Neuron (in vitro differentiated cells): ENCODE measurements around the gene HS3ST3B1.

ENCODE experiments used
- H2AFZ ChIP-seq: one replicate; pipeline ENCODE4 v1.6.1; 2013; ENCODE audit warnings: low read depth, mild to moderate bottlenecking, inconsistent platforms, low read length, moderate library complexity
- H3K27me3 ChIP-seq: one replicate; pipeline ENCODE4 v1.6.1; 2013; ENCODE audit warnings: low read length; ENCODE audit not compliant: insufficient read depth
- H3K36me3 ChIP-seq: one replicate; pipeline ENCODE4 v1.6.1; 2013; ENCODE audit warnings: low read length; ENCODE audit not compliant: insufficient read depth
- H3K4me1 ChIP-seq: one replicate; pipeline ENCODE4 v1.6.1; 2013; ENCODE audit warnings: low read length; ENCODE audit not compliant: insufficient read depth
- H3K4me3 ChIP-seq: 2 replicates; pipeline ENCODE4 v1.5.1; 2013; ENCODE audit warnings: mild to moderate bottlenecking, low read length, moderate library complexity
- H3K9me3 ChIP-seq: one replicate; pipeline ENCODE4 v1.6.1; 2013; ENCODE audit warnings: low read length

The HS3ST3B1 gene

DNA sequence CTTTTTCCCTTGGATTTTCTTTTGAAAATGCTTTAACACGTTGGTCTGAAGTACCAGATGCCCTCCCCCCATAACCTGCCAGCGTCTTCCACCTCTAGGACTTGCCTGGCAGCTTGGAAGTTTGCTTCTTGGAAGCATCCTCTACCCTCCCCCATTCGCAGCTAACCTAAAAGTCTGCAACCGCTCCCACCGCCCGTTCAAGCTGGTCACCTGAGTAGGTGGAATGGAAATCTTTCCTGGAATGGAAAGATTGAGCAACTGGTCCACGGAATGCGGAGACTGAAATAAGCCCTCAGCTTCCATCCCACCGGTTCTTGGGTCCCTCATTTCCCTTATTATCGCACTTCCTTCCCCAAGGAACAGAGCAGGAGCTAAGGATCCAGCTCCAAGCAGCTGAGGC, 31.4 kb downstream of the HS3ST3B1 start:
- H3K36me3 ChIP-seq = peaks cover 15% of the 10 kb centered on the region
- H3K4me3 ChIP-seq = no peak overlapping the region
- peaks cover 54% of the 10 kb centered on the region for H3K4me1 ChIP-seq
- no peak overlapping the region for H2AFZ ChIP-seq
- H3K27me3 ChIP-seq = no peaks in the 10 kb centered on the region
- H3K9me3 ChIP-seq = peaks cover 6% of the 10 kb centered on the region

DNA sequence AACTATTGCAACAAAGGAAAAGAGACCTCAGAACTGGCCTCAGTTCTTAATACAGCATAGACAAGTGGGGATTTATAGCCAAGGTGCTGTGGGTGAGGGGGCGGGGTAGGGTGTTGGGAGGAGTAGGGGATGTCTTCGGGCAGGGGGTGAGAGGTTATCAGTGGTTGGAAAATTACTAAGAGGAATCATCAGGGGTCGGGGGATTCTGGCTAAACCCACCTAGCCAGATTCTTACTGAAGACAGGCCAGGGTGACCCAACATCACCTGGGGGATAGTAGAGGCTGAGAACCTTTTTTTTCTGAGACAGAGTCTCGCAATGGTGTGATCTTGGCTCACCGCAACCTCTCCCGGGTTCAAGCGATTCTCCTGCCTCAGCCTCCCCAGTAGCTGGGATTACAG, 32.6 kb downstream of the HS3ST3B1 start:
- H3K4me3 ChIP-seq = no peak overlapping the region
- H3K27me3 ChIP-seq = no peaks in the 10 kb centered on the region
- no peak overlapping the region for H2AFZ ChIP-seq
- H3K9me3 ChIP-seq = peaks cover 6% of the 10 kb centered on the region
- H3K36me3 ChIP-seq = peaks cover 25% of the 10 kb centered on the region
- peaks cover 43% of the 10 kb centered on the region for H3K4me1 ChIP-seq

DNA sequence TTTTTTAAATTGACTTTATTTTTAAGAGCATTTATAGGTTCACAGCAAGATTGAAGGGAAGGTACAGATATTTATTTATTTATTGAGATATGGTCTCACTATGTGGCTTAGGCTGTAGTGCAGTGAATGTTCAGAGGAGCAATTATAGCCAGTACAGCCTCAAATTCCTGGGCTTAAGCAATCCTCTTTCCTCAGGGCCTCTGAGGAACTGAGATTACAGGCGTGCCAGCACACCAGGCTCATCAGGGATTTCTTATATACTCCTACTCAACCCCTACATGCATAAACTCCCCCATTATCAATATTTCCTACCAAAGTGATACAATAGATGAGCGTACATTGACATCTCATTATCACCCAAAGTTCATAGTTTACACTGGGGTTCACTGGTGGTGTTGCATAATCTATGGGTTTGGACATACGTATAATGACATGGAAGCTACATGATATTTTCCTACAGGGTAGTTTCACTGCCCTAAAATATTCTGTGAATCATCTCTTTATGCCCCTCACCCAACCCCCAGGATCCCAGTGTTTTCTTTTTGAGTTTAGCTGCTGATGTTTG, 33.5 kb downstream of the HS3ST3B1 start:
- Histone ChIP-seq H3K4me3 (no peak overlapping the region), H3K36me3 (peaks cover 33% of the 10 kb centered on the region), H3K4me1 (peaks cover 39% of the 10 kb centered on the region), H2AFZ (no peak overlapping the region), H3K27me3 (no peaks in the 10 kb centered on the region), H3K9me3 (peaks cover 6% of the 10 kb centered on the region)

DNA sequence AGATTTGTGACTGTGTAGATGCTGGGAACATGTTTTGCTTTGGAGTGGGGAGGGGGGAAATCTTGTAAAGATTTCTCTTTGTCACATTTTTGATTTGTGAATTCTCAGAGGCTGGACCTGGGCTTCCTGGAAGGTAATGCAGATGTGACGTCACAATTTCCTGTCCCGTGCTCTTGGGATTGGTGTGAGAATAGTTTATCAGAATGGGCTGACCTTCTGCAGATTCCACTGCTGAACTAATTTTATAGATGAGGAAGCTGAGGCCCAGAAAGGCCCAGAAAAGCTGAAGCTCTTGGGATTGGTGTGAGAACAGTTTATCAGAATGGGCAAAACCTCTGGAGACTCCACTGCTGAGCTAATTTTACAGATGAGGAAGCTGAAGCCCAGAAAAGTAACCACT, 34.0 kb downstream of the HS3ST3B1 start:
- Histone ChIP-seq H3K9me3 (peaks cover 6% of the 10 kb centered on the region), H3K4me1 (peaks cover 39% of the 10 kb centered on the region), H3K27me3 (no peaks in the 10 kb centered on the region), H2AFZ (no peak overlapping the region), H3K36me3 (peaks cover 38% of the 10 kb centered on the region), H3K4me3 (no peak overlapping the region)

DNA sequence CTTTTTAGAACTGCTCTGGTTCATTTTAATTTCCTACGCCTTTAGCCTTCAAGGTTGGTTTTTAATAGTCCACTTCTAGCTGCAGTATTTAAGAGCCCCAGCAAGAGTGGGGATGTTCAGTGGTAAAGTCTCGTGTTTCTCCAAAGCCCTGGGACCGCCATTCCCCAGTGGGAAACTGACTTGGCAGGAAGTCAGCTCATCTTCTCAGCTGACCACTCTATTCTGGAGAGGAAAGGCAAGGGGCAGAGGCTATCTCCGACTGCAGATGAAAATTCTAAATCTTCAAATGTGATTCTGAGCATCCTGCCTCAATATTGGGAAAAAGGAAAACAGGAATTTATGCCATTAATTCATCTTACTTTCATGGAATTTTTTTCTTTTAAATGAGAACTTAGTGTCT, 35.5 kb downstream of the HS3ST3B1 start:
- Histone ChIP-seq H3K4me1 (peaks cover 41% of the 10 kb centered on the region), H3K36me3 (peaks cover 38% of the 10 kb centered on the region), H3K9me3 (peaks cover 6% of the 10 kb centered on the region), H3K4me3 (no peak overlapping the region), H2AFZ (no peak overlapping the region), H3K27me3 (no peaks in the 10 kb centered on the region)

DNA sequence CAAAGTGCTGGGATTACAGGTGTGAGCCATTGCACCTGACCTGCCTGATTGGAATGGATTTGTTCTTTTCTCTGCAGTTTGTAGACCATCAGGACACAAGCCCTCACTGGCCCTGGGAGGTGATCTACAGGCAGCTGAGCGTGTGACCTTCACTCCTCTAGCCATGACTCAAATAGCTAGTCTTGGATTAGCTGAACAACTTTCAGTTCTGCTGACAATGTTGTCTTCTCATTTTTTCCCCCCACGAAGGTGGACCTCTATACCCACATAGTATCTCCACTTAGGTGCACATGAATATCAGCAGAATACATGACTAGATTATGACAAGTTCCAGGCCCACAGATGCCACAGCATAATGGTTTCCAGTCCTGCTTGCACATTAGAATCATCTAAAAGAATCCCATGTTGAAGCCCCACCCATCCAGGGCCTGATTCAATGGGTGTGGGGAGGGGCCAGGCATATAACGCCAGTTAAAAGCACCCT, 36.8 kb downstream of the HS3ST3B1 start:
- H3K4me3 ChIP-seq = no peak overlapping the region
- H3K4me1 ChIP-seq = peaks cover 38% of the 10 kb centered on the region
- H2AFZ ChIP-seq = no peak overlapping the region
- peaks cover 6% of the 10 kb centered on the region for H3K9me3 ChIP-seq
- H3K36me3 ChIP-seq = peaks cover 38% of the 10 kb centered on the region
- H3K27me3 ChIP-seq = no peaks in the 10 kb centered on the region

DNA sequence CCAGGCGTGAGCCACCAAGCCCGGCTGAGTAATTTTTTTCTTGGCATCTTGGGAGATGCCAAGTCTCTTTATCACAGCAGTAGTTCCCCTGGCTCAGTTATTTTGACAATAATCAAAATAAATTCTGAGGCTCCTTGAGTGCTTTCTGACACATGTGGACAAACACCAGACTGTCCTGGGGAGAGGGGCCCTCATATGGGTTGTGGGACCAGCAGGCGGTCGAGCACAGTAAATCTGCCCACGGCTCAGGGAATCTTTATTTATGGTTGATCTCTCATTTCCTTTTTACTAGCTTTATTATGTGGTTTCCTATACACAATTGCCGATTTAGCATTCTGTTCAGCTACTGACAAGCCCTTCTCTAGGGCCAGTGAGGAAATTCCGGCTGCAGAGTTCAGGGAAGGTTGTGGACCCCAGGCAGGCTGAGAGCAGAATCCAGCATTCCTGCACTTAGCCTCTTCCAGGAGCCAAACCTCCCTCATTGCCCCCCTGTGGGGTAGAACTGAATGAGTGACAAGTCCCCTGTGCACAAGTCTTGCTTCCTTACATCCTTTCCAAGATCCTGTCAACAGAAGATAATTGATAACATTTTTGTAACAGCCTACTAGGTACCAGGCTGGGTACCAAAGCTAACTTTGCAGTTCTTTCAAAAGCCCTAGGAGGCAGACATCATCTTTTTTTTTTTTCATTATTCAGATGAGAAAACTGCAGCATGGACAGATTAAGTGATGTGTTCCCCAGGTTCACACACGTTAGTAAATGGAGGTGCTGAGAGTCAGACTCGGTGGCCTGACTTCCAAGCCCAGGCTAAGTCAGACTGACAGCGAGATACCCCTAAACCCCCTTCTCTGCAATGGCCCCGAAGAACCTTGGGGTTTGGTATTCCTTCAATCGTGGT, 40.2 kb downstream of the HS3ST3B1 start:
- no peak overlapping the region for H2AFZ ChIP-seq
- no peaks in the 10 kb centered on the region for H3K27me3 ChIP-seq
- peaks cover 2% of the 10 kb centered on the region for H3K9me3 ChIP-seq
- peaks cover 35% of the 10 kb centered on the region for H3K4me1 ChIP-seq
- peaks cover 37% of the 10 kb centered on the region for H3K36me3 ChIP-seq
- H3K4me3 ChIP-seq = no peak overlapping the region

DNA sequence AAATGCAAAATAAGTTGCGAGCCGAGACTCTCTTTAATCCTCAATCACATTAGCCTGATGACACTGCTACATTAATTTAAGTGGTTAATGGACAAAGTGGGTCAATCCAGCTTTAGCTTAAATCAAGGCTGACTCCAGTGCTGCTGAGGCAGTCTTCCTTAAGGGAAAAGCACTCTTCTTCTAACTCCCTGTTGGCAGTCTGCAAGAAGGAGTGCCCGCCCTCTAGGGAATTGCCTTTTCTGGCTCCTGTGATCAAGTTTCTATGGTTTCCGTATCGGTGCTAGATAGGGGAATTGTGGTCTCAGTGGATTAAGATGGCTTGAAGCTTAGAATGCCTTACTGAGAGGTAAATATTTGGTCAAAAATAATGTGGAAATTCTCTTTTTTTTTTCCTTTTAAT, 41.0 kb downstream of the HS3ST3B1 start:
- Histone ChIP-seq H3K9me3 (peaks cover 2% of the 10 kb centered on the region), H3K4me1 (peaks cover 35% of the 10 kb centered on the region), H2AFZ (no peak overlapping the region), H3K4me3 (no peak overlapping the region), H3K36me3 (peaks cover 44% of the 10 kb centered on the region), H3K27me3 (no peaks in the 10 kb centered on the region)

DNA sequence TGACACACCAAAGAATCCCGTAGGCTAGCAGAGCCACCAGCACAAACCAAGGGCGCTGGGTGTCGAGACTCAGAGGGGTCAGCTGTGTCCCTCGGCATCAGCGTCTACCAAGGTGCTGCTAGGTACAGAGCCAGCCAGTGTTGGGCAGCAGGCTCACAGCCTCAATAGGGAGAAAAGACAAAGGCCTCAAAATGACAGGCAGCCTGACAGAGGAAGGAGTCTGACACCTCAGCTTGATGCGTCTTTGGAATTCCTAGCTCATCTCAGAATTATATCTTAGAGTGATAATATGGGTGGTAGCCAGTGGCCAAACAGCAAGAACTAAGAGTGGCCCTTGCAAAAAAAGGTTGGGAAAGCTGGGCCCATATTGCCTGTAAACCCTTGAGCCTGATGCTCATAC, 45.9 kb downstream of the HS3ST3B1 start:
- H3K4me1 ChIP-seq = peaks cover 5% of the 10 kb centered on the region
- H2AFZ ChIP-seq = no peak overlapping the region
- peaks cover 57% of the 10 kb centered on the region for H3K36me3 ChIP-seq
- H3K9me3 ChIP-seq = peaks cover 2% of the 10 kb centered on the region
- H3K4me3 ChIP-seq = no peak overlapping the region
- H3K27me3 ChIP-seq = no peaks in the 10 kb centered on the region

DNA sequence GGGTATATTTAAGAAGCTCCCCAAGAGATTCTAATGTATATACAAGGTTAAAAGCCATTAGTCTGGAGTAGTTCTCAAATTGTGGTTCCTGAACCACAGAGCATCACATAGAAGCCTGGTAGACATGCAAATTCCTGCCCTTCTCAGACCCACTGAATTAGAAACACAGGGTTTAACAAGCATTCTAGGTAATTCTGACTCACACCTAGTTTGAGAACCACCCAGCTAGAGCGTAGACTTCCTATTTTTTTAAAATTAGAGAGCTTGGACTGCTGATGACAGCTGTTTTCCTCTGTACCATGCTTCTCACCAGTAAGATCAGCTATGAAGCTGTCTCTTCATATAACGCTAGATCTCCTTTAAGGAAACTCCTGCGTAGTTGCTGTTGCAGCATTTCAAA, 50.6 kb downstream of the HS3ST3B1 start:
- H3K4me1 ChIP-seq = no peaks in the 10 kb centered on the region

DNA sequence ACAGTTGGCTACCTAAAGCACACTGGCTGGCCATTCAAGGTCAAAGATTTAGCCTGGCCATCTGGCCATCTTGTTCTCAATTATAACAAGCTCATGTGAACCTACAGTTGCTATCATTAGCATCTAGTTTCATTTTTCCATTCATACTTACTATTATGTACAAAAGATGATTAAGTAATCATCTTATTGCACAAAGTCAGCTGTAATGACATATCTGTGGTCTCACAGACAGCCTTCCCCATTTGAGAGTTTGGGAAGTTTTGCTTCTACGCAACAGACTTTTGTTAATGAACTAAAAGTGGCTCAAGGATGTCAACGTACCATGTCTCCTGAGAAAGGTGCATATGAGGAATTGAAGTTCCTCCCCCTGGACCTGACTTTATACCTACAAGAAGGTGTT, 51.3 kb downstream of the HS3ST3B1 start:
- Histone ChIP-seq H3K4me3 (no peak overlapping the region), H2AFZ (no peak overlapping the region), H3K9me3 (no peaks in the 10 kb centered on the region), H3K27me3 (no peaks in the 10 kb centered on the region), H3K4me1 (no peaks in the 10 kb centered on the region), H3K36me3 (peaks cover 33% of the 10 kb centered on the region)

More for the DNA sequence above, 50.6 kb downstream of the HS3ST3B1 start:
- Histone ChIP-seq H2AFZ (no peak overlapping the region), H3K36me3 (peaks cover 39% of the 10 kb centered on the region), H3K4me3 (no peak overlapping the region), H3K9me3 (no peaks in the 10 kb centered on the region), H3K27me3 (no peaks in the 10 kb centered on the region)

DNA sequence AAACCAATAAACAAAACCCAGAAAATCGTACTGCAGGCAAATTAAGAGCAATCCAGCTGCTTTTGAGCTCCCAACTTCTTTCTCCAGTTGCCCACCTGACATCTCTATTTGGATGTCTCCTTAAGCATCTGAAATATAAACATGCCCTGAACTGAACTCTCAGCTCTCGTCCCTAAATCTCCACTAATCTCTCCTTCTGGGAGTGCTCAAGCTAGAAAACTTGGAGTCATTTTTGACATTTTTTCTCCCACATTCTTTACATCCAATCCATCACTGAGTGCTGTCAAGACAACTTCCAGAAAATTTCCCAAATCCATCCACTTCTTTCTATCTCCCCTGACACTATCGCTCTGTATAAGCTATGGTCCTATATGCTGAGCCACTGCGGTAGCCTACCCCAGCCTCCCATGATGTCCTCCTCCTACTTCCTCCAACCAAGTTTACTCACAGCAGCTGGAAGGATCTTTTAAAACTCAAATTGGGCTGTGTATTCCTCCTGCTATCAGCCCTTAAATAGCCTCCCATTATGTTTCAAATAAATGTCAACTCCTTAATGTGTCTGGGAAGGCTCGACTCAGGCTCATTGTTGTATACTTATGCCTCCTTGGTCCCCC, 53.1 kb downstream of the HS3ST3B1 start:
- Histone ChIP-seq H2AFZ (no peak overlapping the region), H3K27me3 (no peaks in the 10 kb centered on the region), H3K4me1 (no peaks in the 10 kb centered on the region), H3K36me3 (peaks cover 14% of the 10 kb centered on the region), H3K9me3 (no peaks in the 10 kb centered on the region), H3K4me3 (no peak overlapping the region)

DNA sequence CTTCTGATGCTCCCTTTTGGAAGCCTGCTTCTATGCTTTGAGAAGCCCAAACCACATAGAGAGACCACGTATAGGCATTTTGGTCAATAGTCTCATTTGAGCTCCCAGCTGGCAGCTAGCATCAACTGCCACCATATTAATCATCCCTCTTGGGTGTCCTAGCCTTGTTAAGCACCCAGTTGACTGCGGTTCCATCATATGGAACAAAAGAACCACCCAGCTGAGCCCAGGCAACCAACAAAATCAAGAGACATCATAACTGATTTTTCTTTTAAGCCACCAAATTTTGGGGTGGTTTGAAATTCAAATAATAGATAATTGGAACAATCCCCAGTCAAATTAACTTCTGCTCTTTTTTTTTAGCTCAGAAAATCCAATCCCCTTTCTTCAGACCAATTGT, 53.9 kb downstream of the HS3ST3B1 start:
- no peaks in the 10 kb centered on the region for H3K9me3 ChIP-seq
- H2AFZ ChIP-seq = no peak overlapping the region
- H3K36me3 ChIP-seq = peaks cover 6% of the 10 kb centered on the region
- H3K27me3 ChIP-seq = no peaks in the 10 kb centered on the region
- no peaks in the 10 kb centered on the region for H3K4me1 ChIP-seq
- no peak overlapping the region for H3K4me3 ChIP-seq
